Stomach (tissue), 4 donors: ENCODE data around the gene JAGN1.

Source experiments
- CTCF ChIP-seq, 7 experiments: fragments of 450-650 bp in 4 of 7; fragments of 200-600 bp in 3 of 7; sonication (generic) in 3 of 7; IDR thresholded peaks; one replicate each; pipeline ENCODE4 v1.5.1; 2016 to 2019; ENCODE audit warnings: antibody characterized with exemption in 7 of 7, control low read depth in 2 of 7, mild to moderate bottlenecking in 1 of 7
- EP300 ChIP-seq: sonication (generic); formaldehyde crosslinking; IDR thresholded peaks from one replicate; pipeline ENCODE4 v1.6.1; 2017; ENCODE audit warnings: antibody characterized with exemption
- POLR2A ChIP-seq, 4 donors: fragments of 450-650 bp; IDR thresholded peaks; one replicate each; pipeline ENCODE4 v1.6.1; 2016; ENCODE audit warnings: antibody characterized with exemption in 4 of 4, control low read depth in 2 of 4, mild to moderate bottlenecking in 1 of 4, moderate library complexity in 1 of 4
- POLR2AphosphoS5 ChIP-seq, 3 donors: sonication (generic); formaldehyde crosslinking; IDR thresholded peaks; one replicate each; pipeline ENCODE4 v1.6.1; 2016; ENCODE audit warnings: antibody characterized with exemption in 3 of 3

GRCh38 chr3:9901967-9902366 lies 11.6 kb downstream of the JAGN1 start:
- TF ChIP-seq CTCF (IDR thresholded peaks at IDR 0.05) (no peak), POLR2A (IDR thresholded peaks at IDR 0.05) (no peak), EP300 (no peak), POLR2AphosphoS5 (IDR thresholded peaks at IDR 0.05) (no peak)
